ENCODE measurements around the gene PSD2.

DNA sequence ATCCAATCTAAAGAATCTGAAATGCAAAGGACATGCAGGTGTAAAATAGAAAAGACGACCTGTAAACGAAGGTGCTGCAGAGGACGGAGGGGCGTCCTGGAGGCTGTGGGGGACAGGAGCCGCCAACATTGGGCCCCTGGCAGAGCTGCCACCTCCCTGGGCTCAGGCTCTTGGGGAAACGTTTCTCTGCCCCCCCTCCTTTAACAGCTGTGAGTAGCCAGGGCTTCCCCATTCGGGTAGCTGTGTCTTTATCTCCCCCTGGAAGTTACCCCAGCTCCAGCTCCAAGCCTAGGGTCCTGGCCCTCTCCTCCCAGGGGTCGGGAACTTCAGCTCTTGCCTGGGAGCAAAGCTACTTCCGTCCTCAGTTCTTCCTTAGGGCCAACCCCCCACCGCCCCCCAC is 51.5 kb downstream of the PSD2 start:
- TF ChIP-seq ZBTB8A (CRISPR knock-in tag; IDR thresholded peaks at IDR 0.05; ENCODE audit: borderline replicate concordance, low read depth) (no peak), FOSL1 (CRISPR knock-in tag; IDR thresholded peaks at IDR 0.05; ENCODE audit: borderline replicate concordance) (no peak), ZNF567 (CRISPR knock-in tag; IDR thresholded peaks at IDR 0.05; ENCODE audit: borderline replicate concordance) (no peak), PREB (CRISPR knock-in tag; IDR thresholded peaks at IDR 0.05) (no peak), GTF2F1 (IDR thresholded peaks at IDR 0.05; ENCODE audit: low read length) (no peak), CTCF (CRISPR knock-in tag; IDR thresholded peaks at IDR 0.05) (no peak), NFYB (CRISPR knock-in tag; IDR thresholded peaks at IDR 0.05) (no peak)
- TF ChIP-seq, protein P1, sequence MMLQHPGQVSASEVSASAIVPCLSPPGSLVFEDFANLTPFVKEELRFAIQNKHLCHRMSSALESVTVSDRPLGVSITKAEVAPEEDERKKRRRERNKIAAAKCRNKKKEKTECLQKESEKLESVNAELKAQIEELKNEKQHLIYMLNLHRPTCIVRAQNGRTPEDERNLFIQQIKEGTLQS (CRISPR knock-in tag; IDR thresholded peaks at IDR 0.05) = no peak
- TF ChIP-seq, protein P2, sequence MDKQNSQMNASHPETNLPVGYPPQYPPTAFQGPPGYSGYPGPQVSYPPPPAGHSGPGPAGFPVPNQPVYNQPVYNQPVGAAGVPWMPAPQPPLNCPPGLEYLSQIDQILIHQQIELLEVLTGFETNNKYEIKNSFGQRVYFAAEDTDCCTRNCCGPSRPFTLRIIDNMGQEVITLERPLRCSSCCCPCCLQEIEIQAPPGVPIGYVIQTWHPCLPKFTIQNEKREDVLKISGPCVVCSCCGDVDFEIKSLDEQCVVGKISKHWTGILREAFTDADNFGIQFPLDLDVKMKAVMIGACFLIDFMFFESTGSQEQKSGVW (CRISPR knock-in tag; IDR thresholded peaks at IDR 0.05; ENCODE audit: borderline replicate concordance) = no peak
- TF ChIP-seq, protein P3, sequence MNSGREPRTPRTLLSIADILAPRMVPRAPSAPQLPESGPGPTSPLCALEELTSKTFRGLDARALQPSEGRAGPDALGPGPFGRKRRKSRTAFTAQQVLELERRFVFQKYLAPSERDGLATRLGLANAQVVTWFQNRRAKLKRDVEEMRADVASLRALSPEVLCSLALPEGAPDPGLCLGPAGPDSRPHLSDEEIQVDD (CRISPR knock-in tag; IDR thresholded peaks at IDR 0.05; ENCODE audit: borderline replicate concordance) = no peak

Data from HepG2 (cell line).